ENCODE data around the gene CETP. TPM values are rescaled to one million over a fixed set of nuclear protein-coding genes. Genes with fewer than 3 reads are reported as not detected.

Gene CETP
- polyA plus RNA-seq, 4 donors, result 0.34 to 1.6 (median 1.6) TPM; not detected in 1

- DNase-seq (no peak), FAIRE-seq (no peak)
- peaks cover 0 to 2% of the 10 kb centered on the region in 2 donors for H3K9me3 ChIP-seq (ENCODE audit: control insufficient read depth in 2 of 2, insufficient read depth in 1 of 2, low read depth in 1 of 2, low read length in 1 of 2)
- H3K4me1 ChIP-seq (ENCODE audit: control insufficient read depth in 3 of 3, insufficient read depth in 2 of 3, low read depth in 1 of 3, low read length in 2 of 3), result no peaks in the 10 kb centered on the region
- no peaks in the 10 kb centered on the region for H3K36me3 ChIP-seq (ENCODE audit: control insufficient read depth in 3 of 3, insufficient read depth in 2 of 3, low read depth in 1 of 3, low read length in 3 of 3)
- 36 to 51% (median 44%) methylated on average over 4 of the region's 4 CpGs for WGBS, 3 donors
- H3K27me3 ChIP-seq (ENCODE audit: control insufficient read depth in 3 of 3, insufficient read depth in 3 of 3, low read length in 3 of 3), result no peaks in the 10 kb centered on the region
- H3K4me3 ChIP-seq (ENCODE audit: low read depth in 1 of 3, low read length in 3 of 3), result no peak overlapping the region
- H3K27ac ChIP-seq (ENCODE audit: low read depth in 1 of 3, low read length in 2 of 3), result no peak overlapping the region
Measured at GRCh38 chr16:56956756-56957155, 5.0 kb upstream of the CETP start.

- 73 to 87% (median 74%) methylated on average over 13 of the region's 13 CpGs for WGBS, 3 donors
Measured at GRCh38 chr16:56960681-56961281, 969 bp upstream of the CETP start.

GRCh38 chr16:56961386-56961785, 364 bp upstream of the CETP start:
- peaks cover 0 to 2% (median 0%) of the 10 kb centered on the region in 3 donors for H3K36me3 ChIP-seq (ENCODE audit: control insufficient read depth in 3 of 3, insufficient read depth in 2 of 3, low read depth in 1 of 3, low read length in 3 of 3)
- DNase-seq (no peak), FAIRE-seq (no peak)
- H3K4me3 ChIP-seq (ENCODE audit: low read depth in 1 of 3, low read length in 3 of 3), result no peak overlapping the region
- H3K27ac ChIP-seq (ENCODE audit: low read depth in 1 of 3, low read length in 2 of 3), result no peak overlapping the region
- WGBS, 3 donors, result 58 to 85% (median 75%) methylated on average over 3 of the region's 3 CpGs
- no peaks in the 10 kb centered on the region for H3K27me3 ChIP-seq (ENCODE audit: control insufficient read depth in 3 of 3, insufficient read depth in 3 of 3, low read length in 3 of 3)
- H3K9me3 ChIP-seq (ENCODE audit: control insufficient read depth in 2 of 2, insufficient read depth in 1 of 2, low read depth in 1 of 2, low read length in 1 of 2), result no peaks in the 10 kb centered on the region
- H3K4me1 ChIP-seq (ENCODE audit: control insufficient read depth in 3 of 3, insufficient read depth in 2 of 3, low read depth in 1 of 3, low read length in 2 of 3), result no peaks in the 10 kb centered on the region

More at GRCh38 chr16:56960681-56961281, 969 bp upstream of the CETP start:
- DNase-seq (no peak), FAIRE-seq (no peak)
- Histone ChIP-seq H3K36me3 (ENCODE audit: control insufficient read depth in 3 of 3, insufficient read depth in 2 of 3, low read depth in 1 of 3, low read length in 3 of 3) (peaks cover 0 to 2% (median 0%) of the 10 kb centered on the region in 3 donors), H3K27ac (ENCODE audit: low read depth in 1 of 3, low read length in 2 of 3) (no peak overlapping the region), H3K9me3 (ENCODE audit: control insufficient read depth in 2 of 2, insufficient read depth in 1 of 2, low read depth in 1 of 2, low read length in 1 of 2) (no peaks in the 10 kb centered on the region), H3K4me3 (ENCODE audit: low read depth in 1 of 3, low read length in 3 of 3) (no peak overlapping the region), H3K27me3 (ENCODE audit: control insufficient read depth in 3 of 3, insufficient read depth in 3 of 3, low read length in 3 of 3) (no peaks in the 10 kb centered on the region), H3K4me1 (ENCODE audit: control insufficient read depth in 3 of 3, insufficient read depth in 2 of 3, low read depth in 1 of 3, low read length in 2 of 3) (no peaks in the 10 kb centered on the region)

GRCh38 chr16:56964243-56965148, 2.7 kb downstream of the CETP start:
- Histone ChIP-seq H3K4me3 (ENCODE audit: low read depth in 1 of 3, low read length in 3 of 3) (no peak overlapping the region), H3K9me3 (ENCODE audit: control insufficient read depth in 2 of 2, insufficient read depth in 1 of 2, low read depth in 1 of 2, low read length in 1 of 2) (no peaks in the 10 kb centered on the region), H3K36me3 (ENCODE audit: control insufficient read depth in 3 of 3, insufficient read depth in 2 of 3, low read depth in 1 of 3, low read length in 3 of 3) (peaks cover 0 to 2% (median 0%) of the 10 kb centered on the region in 3 donors), H3K4me1 (ENCODE audit: control insufficient read depth in 3 of 3, insufficient read depth in 2 of 3, low read depth in 1 of 3, low read length in 2 of 3) (no peaks in the 10 kb centered on the region), H3K27me3 (ENCODE audit: control insufficient read depth in 3 of 3, insufficient read depth in 3 of 3, low read length in 3 of 3) (no peaks in the 10 kb centered on the region), H3K27ac (ENCODE audit: low read depth in 1 of 3, low read length in 2 of 3) (no peak overlapping the region)
- 35 to 41% (median 40%) methylated on average over 27 to 30 of the region's 30 CpGs for WGBS, 3 donors
- DNase-seq (peak; percentile 89 to 92), FAIRE-seq (no peak)

GRCh38 chr16:56965149-56966092, 3.7 kb downstream of the CETP start:
- H3K27me3 ChIP-seq (ENCODE audit: control insufficient read depth in 3 of 3, insufficient read depth in 3 of 3, low read length in 3 of 3), result no peaks in the 10 kb centered on the region
- H3K36me3 ChIP-seq (ENCODE audit: control insufficient read depth in 3 of 3, insufficient read depth in 2 of 3, low read depth in 1 of 3, low read length in 3 of 3), result peaks cover 0 to 2% (median 0%) of the 10 kb centered on the region in 3 donors
- DNase-seq (no peak), FAIRE-seq (no peak)
- H3K4me1 ChIP-seq (ENCODE audit: control insufficient read depth in 3 of 3, insufficient read depth in 2 of 3, low read depth in 1 of 3, low read length in 2 of 3), result no peaks in the 10 kb centered on the region
- H3K27ac ChIP-seq (ENCODE audit: low read depth in 1 of 3, low read length in 2 of 3), result peak overlapping the region in 1 of 3 donors; percentile 52
- no peaks in the 10 kb centered on the region for H3K9me3 ChIP-seq (ENCODE audit: control insufficient read depth in 2 of 2, insufficient read depth in 1 of 2, low read depth in 1 of 2, low read length in 1 of 2)
- H3K4me3 ChIP-seq (ENCODE audit: low read depth in 1 of 3, low read length in 3 of 3), result no peak overlapping the region
- WGBS, 3 donors, result 80 to 88% (median 86%) methylated on average over 12 of the region's 12 CpGs

- no peaks in the 10 kb centered on the region for H3K9me3 ChIP-seq (ENCODE audit: control insufficient read depth in 2 of 2, insufficient read depth in 1 of 2, low read depth in 1 of 2, low read length in 1 of 2)
- DNase-seq (no peak), FAIRE-seq (no peak)
- H3K36me3 ChIP-seq (ENCODE audit: control insufficient read depth in 3 of 3, insufficient read depth in 2 of 3, low read depth in 1 of 3, low read length in 3 of 3), result peaks cover 0 to 2% (median 0%) of the 10 kb centered on the region in 3 donors
- no peak overlapping the region for H3K4me3 ChIP-seq (ENCODE audit: low read depth in 1 of 3, low read length in 3 of 3)
- peak overlapping the region in 1 of 3 donors; percentile 52 for H3K27ac ChIP-seq (ENCODE audit: low read depth in 1 of 3, low read length in 2 of 3)
- H3K4me1 ChIP-seq (ENCODE audit: control insufficient read depth in 3 of 3, insufficient read depth in 2 of 3, low read depth in 1 of 3, low read length in 2 of 3), result no peaks in the 10 kb centered on the region
- H3K27me3 ChIP-seq (ENCODE audit: control insufficient read depth in 3 of 3, insufficient read depth in 3 of 3, low read length in 3 of 3), result no peaks in the 10 kb centered on the region
- WGBS, 3 donors, result 67 to 89% (median 80%) methylated on average over 3 of the region's 3 CpGs
Measured at GRCh38 chr16:56966093-56966475, 4.3 kb downstream of the CETP start.

GRCh38 chr16:56967733-56968132, 6.0 kb downstream of the CETP start:
- FAIRE-seq, result no peak
- Histone ChIP-seq H3K27me3 (ENCODE audit: control insufficient read depth in 3 of 3, insufficient read depth in 3 of 3, low read length in 3 of 3) (no peaks in the 10 kb centered on the region), H3K27ac (ENCODE audit: low read depth in 1 of 3, low read length in 2 of 3) (no peak overlapping the region), H3K4me1 (ENCODE audit: control insufficient read depth in 3 of 3, insufficient read depth in 2 of 3, low read depth in 1 of 3, low read length in 2 of 3) (no peaks in the 10 kb centered on the region), H3K36me3 (ENCODE audit: control insufficient read depth in 3 of 3, insufficient read depth in 2 of 3, low read depth in 1 of 3, low read length in 3 of 3) (peaks cover 0 to 2% (median 0%) of the 10 kb centered on the region in 3 donors), H3K4me3 (ENCODE audit: low read depth in 1 of 3, low read length in 3 of 3) (no peak overlapping the region), H3K9me3 (ENCODE audit: control insufficient read depth in 2 of 2, insufficient read depth in 1 of 2, low read depth in 1 of 2, low read length in 1 of 2) (no peaks in the 10 kb centered on the region)
- WGBS, 3 donors, result 13 to 33% (median 22%) methylated on average over 2 of the region's 2 CpGs
- no peak for DNase-seq

- Histone ChIP-seq H3K4me1 (ENCODE audit: control insufficient read depth in 3 of 3, insufficient read depth in 2 of 3, low read depth in 1 of 3, low read length in 2 of 3) (no peaks in the 10 kb centered on the region), H3K27ac (ENCODE audit: low read depth in 1 of 3, low read length in 2 of 3) (no peak overlapping the region), H3K36me3 (ENCODE audit: control insufficient read depth in 3 of 3, insufficient read depth in 2 of 3, low read depth in 1 of 3, low read length in 3 of 3) (no peaks in the 10 kb centered on the region), H3K9me3 (ENCODE audit: control insufficient read depth in 2 of 2, insufficient read depth in 1 of 2, low read depth in 1 of 2, low read length in 1 of 2) (no peaks in the 10 kb centered on the region), H3K4me3 (ENCODE audit: low read depth in 1 of 3, low read length in 3 of 3) (no peak overlapping the region), H3K27me3 (ENCODE audit: control insufficient read depth in 3 of 3, insufficient read depth in 3 of 3, low read length in 3 of 3) (no peaks in the 10 kb centered on the region)
- WGBS, 3 donors, result 86 to 94% (median 88%) methylated on average over 7 of the region's 7 CpGs
- FAIRE-seq (no peak), DNase-seq (no peak)
Measured at GRCh38 chr16:56969769-56970168, 8.0 kb downstream of the CETP start.

All from small intestine (tissue), 7 donors.